ENCODE data around the gene MTX1. TPM values are rescaled to one million over a fixed set of nuclear protein-coding genes. Genes with fewer than 3 reads are reported as not detected.

Gene MTX1
- total RNA-seq (2014; rRNA removed; shearing (Covaris generic)), result 125 and 141 TPM in 2 replicates

DNA sequence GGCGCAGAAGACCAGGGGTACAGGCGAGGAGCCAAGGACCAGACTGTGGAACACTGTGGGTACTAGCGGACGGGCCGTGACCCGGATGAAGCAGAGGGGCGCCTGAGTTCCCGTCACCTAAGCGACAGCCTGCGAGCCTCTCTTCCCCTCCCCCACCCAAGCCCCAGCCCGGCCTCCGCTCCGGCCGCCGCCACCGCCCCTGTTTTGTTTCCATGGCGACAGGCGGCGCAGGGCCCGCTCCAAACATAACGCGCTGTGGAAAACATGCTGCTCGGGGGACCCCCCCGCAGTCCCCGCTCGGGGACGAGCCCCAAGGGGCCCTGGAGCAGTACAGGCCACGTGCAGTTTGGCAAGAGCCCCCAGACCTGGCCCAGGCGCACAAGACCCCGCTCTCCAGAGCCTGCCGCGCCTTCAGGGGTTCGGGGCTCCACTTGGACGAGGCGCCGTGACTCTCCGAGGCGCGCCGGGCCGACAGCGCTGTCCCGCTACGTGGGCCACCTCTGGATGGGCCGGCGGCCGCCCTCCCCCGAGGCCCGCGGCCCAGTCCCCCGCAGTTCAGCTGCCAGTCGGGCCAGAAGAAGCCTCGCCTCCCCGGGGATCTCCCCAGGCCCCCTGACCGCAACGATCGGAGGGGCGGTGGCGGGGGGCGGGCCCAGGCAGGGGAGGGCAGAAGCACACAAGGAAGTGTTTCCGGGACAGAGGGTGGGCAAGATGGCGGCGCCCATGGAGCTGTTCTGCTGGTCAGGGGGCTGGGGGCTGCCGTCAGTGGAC is at the start of gene MTX1:
MTX1 (plus strand) TSS at position 155 of the 771 bp plus-strand sequence; CDS start at position 265, 110 bp downstream.

GRCh38 chr1:155172732-155173477 is 35.6 kb upstream of the MTX1 start, which contains the start of gene KRTCAP2:
Gene KRTCAP2, minus strand, starts transcription at chr1:155173304. Its CDS starts 80 bp downstream, at chr1:155173224.

GRCh38 chr1:155173478-155174323 is 34.8 kb upstream of the MTX1 start, which contains the start of gene TRIM46:
Gene TRIM46, plus strand, starts transcription at chr1:155173849. Its CDS starts 118 bp downstream, at chr1:155173967.

GRCh38 chr1:155207806-155208540 is 522 bp upstream of the MTX1 start, which contains the start of gene THBS3:
Gene THBS3, minus strand, starts transcription at chr1:155207897. Its CDS starts 21 bp downstream, at chr1:155207876.

DNA sequence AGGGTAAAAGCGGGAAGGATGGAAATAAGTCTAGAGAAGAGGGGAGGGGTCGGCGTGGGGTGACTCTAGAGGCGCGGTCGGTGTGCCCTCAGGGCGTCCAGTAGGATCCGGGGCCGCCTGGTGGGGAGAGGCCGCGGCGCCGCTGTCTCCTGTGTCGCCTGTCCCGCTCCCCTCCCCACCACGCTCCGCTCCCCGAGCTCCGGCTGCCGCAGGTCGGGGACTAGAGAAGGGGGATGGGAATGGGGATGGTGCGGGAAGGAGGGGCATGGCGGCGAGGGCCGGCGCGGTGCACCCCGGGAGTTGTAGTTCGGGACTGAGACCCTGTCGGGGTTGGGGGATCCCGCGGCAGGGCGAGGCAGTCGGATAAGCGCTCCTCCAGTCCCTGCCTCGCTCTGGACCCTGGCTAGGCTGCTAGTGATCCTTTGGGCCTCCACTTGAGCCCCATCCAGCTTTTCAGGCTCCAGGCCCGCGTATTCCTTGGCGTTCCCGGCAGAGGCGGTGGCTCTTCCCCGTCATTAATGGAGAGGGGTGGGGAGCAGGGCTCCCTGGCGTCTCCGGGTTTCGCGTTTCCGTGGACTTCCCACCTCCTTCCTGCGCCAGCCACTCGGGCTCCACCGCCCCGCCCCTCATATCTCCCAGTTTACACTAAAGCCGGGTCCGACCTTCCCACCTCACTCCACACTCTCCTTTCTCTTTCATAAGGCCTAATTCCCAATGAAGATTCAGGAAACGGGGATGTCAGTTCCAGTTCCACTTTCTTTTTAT is 46.9 kb downstream of the MTX1 start, which contains the start of gene ENTREP3:
ENTREP3 (minus strand) TSS at position 241 of the 765 bp plus-strand sequence. CDS start 606 bp downstream, outside the sequence.

GRCh38 chr1:155261852-155262673 is 53.6 kb downstream of the MTX1 start, which contains the start of gene SCAMP3:
Gene SCAMP3, minus strand, starts transcription at chr1:155262360. Its CDS starts 209 bp downstream, at chr1:155262151.

Other genes with a start within 250 kb of the MTX1 start
- gene PYGO2, start 246.9 kb upstream of the MTX1 start, total RNA-seq (2014; rRNA removed; shearing (Covaris generic)), result 31.9 and 39.8 TPM in 2 replicates
- gene SHC1, start 237.9 kb upstream of the MTX1 start, total RNA-seq (2014; rRNA removed; shearing (Covaris generic)), result 279 and 321 TPM in 2 replicates
- 192 and 226 TPM in 2 replicates for gene CKS1B, start 234.0 kb upstream of the MTX1 start, total RNA-seq (2014; rRNA removed; shearing (Covaris generic))
- gene FLAD1, start 225.4 kb upstream of the MTX1 start, total RNA-seq (2014; rRNA removed; shearing (Covaris generic)), result 52.3 and 59.9 TPM in 2 replicates
- not detected in 2 replicates for gene LENEP, start 215.1 kb upstream of the MTX1 start, total RNA-seq (2014; rRNA removed; shearing (Covaris generic))
- 20.9 and 21.1 TPM in 2 replicates for gene ZBTB7B, start 205.9 kb upstream of the MTX1 start, total RNA-seq (2014; rRNA removed; shearing (Covaris generic))
- gene DCST2, start 174.9 kb upstream of the MTX1 start, total RNA-seq (2014; rRNA removed; shearing (Covaris generic)), result 0.19 and 0.40 TPM in 2 replicates
- not detected in 2 replicates for gene DCST1, start 174.9 kb upstream of the MTX1 start, total RNA-seq (2014; rRNA removed; shearing (Covaris generic))
- gene ADAM15, start 157.4 kb upstream of the MTX1 start, total RNA-seq (2014; rRNA removed; shearing (Covaris generic)), result 112 and 116 TPM in 2 replicates
- 7.5 and 7.8 TPM in 2 replicates for gene EFNA4, start 145.0 kb upstream of the MTX1 start, total RNA-seq (2014; rRNA removed; shearing (Covaris generic))
- 2.5 and 3.0 TPM in 2 replicates for gene EFNA3, start 129.9 kb upstream of the MTX1 start, total RNA-seq (2014; rRNA removed; shearing (Covaris generic))
- 37.2 and 40.0 TPM in 2 replicates for gene EFNA1, start 80.8 kb upstream of the MTX1 start, total RNA-seq (2014; rRNA removed; shearing (Covaris generic))
- gene SLC50A1, start 72.8 kb upstream of the MTX1 start, total RNA-seq (2014; rRNA removed; shearing (Covaris generic)), result 68.9 and 72.0 TPM in 2 replicates
- gene DPM3, start 68.2 kb upstream of the MTX1 start, total RNA-seq (2014; rRNA removed; shearing (Covaris generic)), result 75.7 and 98.1 TPM in 2 replicates
- gene KRTCAP2, start 35.4 kb upstream of the MTX1 start, total RNA-seq (2014; rRNA removed; shearing (Covaris generic)), result 102 and 136 TPM in 2 replicates
- gene TRIM46, start 34.8 kb upstream of the MTX1 start, total RNA-seq (2014; rRNA removed; shearing (Covaris generic)), result 2.3 and 3.4 TPM in 2 replicates
- 36.2 and 40.8 TPM in 2 replicates for gene THBS3, start 798 bp upstream of the MTX1 start, total RNA-seq (2014; rRNA removed; shearing (Covaris generic))
- 13.9 and 22.8 TPM in 2 replicates for gene ENTREP3, start 46.8 kb downstream of the MTX1 start, total RNA-seq (2014; rRNA removed; shearing (Covaris generic))
- gene SCAMP3, start 53.7 kb downstream of the MTX1 start, total RNA-seq (2014; rRNA removed; shearing (Covaris generic)), result 171 and 220 TPM in 2 replicates
- 38.1 and 49.0 TPM in 2 replicates for gene CLK2, start 64.8 kb downstream of the MTX1 start, total RNA-seq (2014; rRNA removed; shearing (Covaris generic))
- gene HCN3, start 68.8 kb downstream of the MTX1 start, total RNA-seq (2014; rRNA removed; shearing (Covaris generic)), result 1.2 and 2.0 TPM in 2 replicates
- 0.03 TPM in 1 of 2 replicates, not detected in the other for gene PKLR, start 92.7 kb downstream of the MTX1 start, total RNA-seq (2014; rRNA removed; shearing (Covaris generic))
- 191 and 212 TPM in 2 replicates for gene FDPS, start 100.2 kb downstream of the MTX1 start, total RNA-seq (2014; rRNA removed; shearing (Covaris generic))
- gene RUSC1, start 112.2 kb downstream of the MTX1 start, total RNA-seq (2014; rRNA removed; shearing (Covaris generic)), result 29.8 and 39.8 TPM in 2 replicates

All from A375 (cell line).